OCI-LY7 (cell line): ENCODE measurements around the gene WNT7A. TPM values are rescaled to one million over a fixed set of nuclear protein-coding genes. Genes with fewer than 3 reads are reported as not detected.

Experiments used
- BruUV-seq: library from RNA; stranded (reverse); fragments of 400-500 nt; replicated peaks from 2 replicates; lab custom pipeline; 2021; lab: Mats Ljungman, UMichigan
- CTCF ChIA-PET: fragments of 300-600 bp; sonication (Branson Sonifier 250); formaldehyde crosslinking; loops from one replicate; lab custom pipeline; 2022; ENCODE audit warnings: antibody characterized with exemption; ENCODE audit not compliant: unreplicated experiment; lab: Charles Lee
- POLR2A ChIA-PET: fragments of 300-600 bp; sonication (Branson Sonifier 250); formaldehyde crosslinking; loops from one replicate; lab custom pipeline; 2022; ENCODE audit warnings: antibody characterized with exemption; lab: Charles Lee
- DNase-seq: peaks from one replicate; pipeline ENCODE4 v3.0.0-alpha.2; 2015; ENCODE audit warnings: low spot score
- H2AFZ ChIP-seq: fragments of 200-600 bp; sonication (generic), shearing (Covaris generic); 2 replicates; pipeline ENCODE4 v1.6.1; 2014; ENCODE audit warnings: mild to moderate bottlenecking, antibody characterized with exemption, low read length, moderate library complexity
- H3K27ac ChIP-seq: fragments of 200-600 bp; sonication (generic); 2 replicates; pipeline ENCODE4 v1.5.1; 2014; ENCODE audit warnings: mixed run types, low read depth, mild to moderate bottlenecking, moderate library complexity, low read length, inconsistent platforms; ENCODE audit not compliant: poor library complexity, severe bottlenecking
- H3K36me3 ChIP-seq: fragments of 200-600 bp; sonication (generic); 2 replicates; pipeline ENCODE4 v1.6.1; 2014; ENCODE audit warnings: mild to moderate bottlenecking, antibody characterized with exemption, low read length, moderate library complexity, mixed read lengths; ENCODE audit not compliant: insufficient read depth
- H3K4me1 ChIP-seq: fragments of 200-600 bp; sonication (generic); 2 replicates; pipeline ENCODE4 v1.5.1; 2014; ENCODE audit warnings: mild to moderate bottlenecking, low read length; ENCODE audit not compliant: insufficient read depth, poor library complexity, severe bottlenecking
- H3K4me2 ChIP-seq: fragments of 200-600 bp; sonication (generic); 2 replicates; pipeline ENCODE4 v1.6.1; 2014; ENCODE audit warnings: mild to moderate bottlenecking, low read length
- H3K4me3 ChIP-seq: fragments of 200-600 bp; sonication (generic); 2 replicates; pipeline ENCODE4 v1.5.1; 2014; ENCODE audit warnings: mild to moderate bottlenecking, low read depth, low read length; ENCODE audit not compliant: poor library complexity, severe bottlenecking
- H3K79me2 ChIP-seq: fragments of 200-600 bp; sonication (generic); 2 replicates; pipeline ENCODE4 v1.6.1; 2016; ENCODE audit warnings: low read depth, mild to moderate bottlenecking, low read length, moderate library complexity, mixed read lengths; ENCODE audit not compliant: insufficient read depth
- H3K9me2 ChIP-seq: fragments of 200-600 bp; sonication (generic); 2 replicates; pipeline ENCODE4 v1.6.1; 2016; ENCODE audit warnings: mild to moderate bottlenecking, low read length, mixed read lengths; ENCODE audit not compliant: insufficient read depth
- H3K9me3 ChIP-seq: fragments of 200-600 bp; sonication (generic); 2 replicates; pipeline ENCODE4 v1.6.1; 2014; ENCODE audit warnings: mild to moderate bottlenecking, mixed run types, low read length, mixed read lengths
- H4K20me1 ChIP-seq: fragments of 200-600 bp; sonication (generic); 2 replicates; pipeline ENCODE4 v1.6.1; 2014; ENCODE audit warnings: mild to moderate bottlenecking, antibody characterized with exemption, low read length, moderate library complexity, mixed read lengths; ENCODE audit not compliant: insufficient read depth
- EZH2phosphoT487 ChIP-seq: fragments of 200-600 bp; sonication (generic); IDR thresholded peaks from 2 replicates; pipeline ENCODE4 v1.6.1; 2018; ENCODE audit warnings: low read depth, borderline replicate concordance, mild to moderate bottlenecking, mixed run types, antibody characterized with exemption, low read length, moderate library complexity, mixed read lengths
- intact Hi-C: fragments of 100-400 bp; cut with micrococcal nuclease; formaldehyde crosslinking; loops from one replicate; pipeline ENCODE4 v1.10.0; 2022; ENCODE audit not compliant: unreplicated experiment
- total RNA-seq, 2 experiments: library from RNA; depleted of rRNA in 1 of 2; stranded (reverse); fragments of >200 nt in 1 of 2; shearing (Covaris generic) in 1 of 2; gene quantifications; 2 replicates each; pipeline ENCODE4 v1.2.3, GENCODE V29; 2014 to 2022
- TF ChIP-seq, protein P1 (sequence below): fragments of 200-600 bp; sonication (generic); conservative IDR thresholded peaks from 2 replicates; pipeline ENCODE4 v1.5.1; 2014; ENCODE audit warnings: mild to moderate bottlenecking, antibody characterized with exemption, low read length, moderate library complexity, mixed read lengths

The WNT7A gene
- total RNA-seq, 2 experiments from 2014 or later = not detected

DNA sequence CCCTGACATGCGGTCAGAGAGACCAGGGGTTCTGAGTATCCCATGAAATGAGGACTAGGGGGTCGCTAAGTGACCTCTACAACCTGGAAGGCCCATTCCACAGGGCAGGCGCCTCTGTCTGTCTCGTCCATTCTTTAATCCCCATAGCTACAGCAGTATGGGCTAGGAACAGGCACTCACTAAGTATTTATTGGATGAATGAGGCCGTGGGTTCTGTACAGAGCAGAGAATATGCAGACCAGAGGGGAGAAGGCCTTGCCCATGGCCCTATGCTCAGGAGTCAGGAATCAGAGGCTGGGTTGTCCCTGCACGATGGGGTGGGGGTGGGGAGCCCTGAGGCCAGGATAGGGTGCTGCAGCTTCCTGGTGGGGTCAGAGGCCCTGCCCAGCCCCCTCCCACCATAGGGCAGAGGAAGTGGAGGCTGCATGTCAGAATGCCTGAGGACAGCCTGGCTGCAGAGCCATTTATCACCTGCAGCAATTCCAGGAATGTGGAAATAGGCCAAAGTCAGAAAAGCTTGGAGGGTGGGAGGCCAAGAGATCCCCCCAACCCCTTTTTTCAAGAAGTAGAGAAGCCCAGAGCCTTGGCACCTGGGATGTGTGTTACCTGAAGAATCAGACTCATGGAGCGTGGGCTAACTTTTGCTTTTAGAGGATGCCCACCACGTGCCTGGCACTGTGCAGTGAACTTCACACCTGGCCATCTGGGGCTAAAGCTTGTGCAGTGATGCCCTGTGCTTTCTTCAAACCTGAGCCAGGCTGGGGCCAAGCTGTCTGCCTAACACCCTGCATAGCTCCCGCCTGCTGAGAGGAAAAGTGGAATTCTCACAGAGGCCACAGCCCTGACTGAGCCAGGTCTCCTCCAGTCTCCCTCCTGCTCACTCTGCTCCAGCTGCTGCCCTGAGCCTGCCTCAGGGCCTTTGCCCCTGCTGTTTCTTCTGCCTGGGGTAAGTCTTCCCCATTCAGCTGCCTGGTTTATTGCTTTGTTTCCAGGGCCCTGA, 109.4 kb downstream of the WNT7A start:
- Histone ChIP-seq H3K27ac (no peak overlapping the region), H3K4me2 (no peak overlapping the region), H3K9me3 (no peaks in the 10 kb centered on the region), H3K36me3 (no peaks in the 10 kb centered on the region), H2AFZ (no peak overlapping the region), H4K20me1 (no peaks in the 10 kb centered on the region), H3K79me2 (no peaks in the 10 kb centered on the region), H3K4me3 (no peak overlapping the region), H3K4me1 (no peaks in the 10 kb centered on the region), H3K9me2 (no peaks in the 10 kb centered on the region)
- CTCF ChIA-PET = no interaction called here
- no peak for DNase-seq
- no TSS peak for BruUV-seq
- TF ChIP-seq, protein P1, sequence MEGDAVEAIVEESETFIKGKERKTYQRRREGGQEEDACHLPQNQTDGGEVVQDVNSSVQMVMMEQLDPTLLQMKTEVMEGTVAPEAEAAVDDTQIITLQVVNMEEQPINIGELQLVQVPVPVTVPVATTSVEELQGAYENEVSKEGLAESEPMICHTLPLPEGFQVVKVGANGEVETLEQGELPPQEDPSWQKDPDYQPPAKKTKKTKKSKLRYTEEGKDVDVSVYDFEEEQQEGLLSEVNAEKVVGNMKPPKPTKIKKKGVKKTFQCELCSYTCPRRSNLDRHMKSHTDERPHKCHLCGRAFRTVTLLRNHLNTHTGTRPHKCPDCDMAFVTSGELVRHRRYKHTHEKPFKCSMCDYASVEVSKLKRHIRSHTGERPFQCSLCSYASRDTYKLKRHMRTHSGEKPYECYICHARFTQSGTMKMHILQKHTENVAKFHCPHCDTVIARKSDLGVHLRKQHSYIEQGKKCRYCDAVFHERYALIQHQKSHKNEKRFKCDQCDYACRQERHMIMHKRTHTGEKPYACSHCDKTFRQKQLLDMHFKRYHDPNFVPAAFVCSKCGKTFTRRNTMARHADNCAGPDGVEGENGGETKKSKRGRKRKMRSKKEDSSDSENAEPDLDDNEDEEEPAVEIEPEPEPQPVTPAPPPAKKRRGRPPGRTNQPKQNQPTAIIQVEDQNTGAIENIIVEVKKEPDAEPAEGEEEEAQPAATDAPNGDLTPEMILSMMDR = no peak
- TF ChIP-seq EZH2phosphoT487 = no peak
- intact Hi-C loops = no loop called here
- POLR2A ChIA-PET = no interaction called here

DNA sequence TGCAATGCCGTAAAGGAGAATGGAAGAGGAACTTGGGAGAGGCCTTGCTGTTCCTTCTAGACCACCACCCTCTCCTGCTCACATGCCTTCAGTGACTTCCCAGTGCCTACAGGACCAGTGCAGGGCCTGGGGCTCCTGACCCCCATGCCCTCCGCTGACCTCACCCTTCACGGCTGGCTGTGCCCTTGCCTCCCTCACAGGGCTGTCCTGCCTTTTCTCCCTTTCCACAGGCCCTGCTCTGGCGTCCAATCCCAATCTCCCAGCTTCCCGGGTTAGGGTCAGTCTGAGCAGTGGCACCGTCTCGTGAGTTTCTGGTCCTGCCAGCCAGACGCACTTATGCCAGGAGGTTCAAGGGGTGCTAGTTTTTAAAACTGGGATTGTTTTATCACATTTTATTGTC, 110.4 kb downstream of the WNT7A start:
- DNase-seq = no peak
- no TSS peak for BruUV-seq
- ChIA-PET POLR2A (no interaction called here), CTCF (no interaction called here)
- TF ChIP-seq EZH2phosphoT487 = no peak
- TF ChIP-seq, protein P1 = no peak
- no peaks in the 10 kb centered on the region for H3K36me3 ChIP-seq
- no peaks in the 10 kb centered on the region for H3K9me3 ChIP-seq
- H3K4me3 ChIP-seq = no peak overlapping the region
- intact Hi-C loops = no loop called here
- no peaks in the 10 kb centered on the region for H3K79me2 ChIP-seq
- H3K4me1 ChIP-seq = no peaks in the 10 kb centered on the region
- no peak overlapping the region for H2AFZ ChIP-seq
- H4K20me1 ChIP-seq = no peaks in the 10 kb centered on the region
- no peaks in the 10 kb centered on the region for H3K9me2 ChIP-seq
- H3K27ac ChIP-seq = no peak overlapping the region
- H3K4me2 ChIP-seq = no peak overlapping the region

DNA sequence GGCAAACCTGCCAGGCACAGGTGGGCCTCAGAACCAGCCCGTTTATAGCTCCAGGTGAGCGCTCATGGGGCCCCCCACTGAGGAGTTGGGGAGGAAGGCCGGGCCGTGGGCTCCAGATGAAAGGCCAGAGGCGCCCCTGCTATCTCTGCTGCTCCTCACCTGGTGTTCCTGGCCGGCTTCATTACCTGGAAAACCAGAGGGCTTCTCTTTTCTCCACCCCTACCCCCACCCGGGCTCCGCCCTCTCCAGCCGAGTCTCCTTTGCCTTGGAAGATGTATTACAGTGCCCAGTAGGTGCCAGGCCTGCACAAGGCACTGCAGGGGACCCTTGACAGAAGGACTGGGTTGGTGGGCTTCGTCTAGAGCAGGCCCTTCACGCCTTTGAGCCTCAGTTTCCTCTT, 111.4 kb downstream of the WNT7A start:
- no peak overlapping the region for H3K4me3 ChIP-seq
- no peaks in the 10 kb centered on the region for H3K9me2 ChIP-seq
- H2AFZ ChIP-seq = no peak overlapping the region
- intact Hi-C loops = no loop called here
- no peaks in the 10 kb centered on the region for H3K79me2 ChIP-seq
- no peak for DNase-seq
- no peak overlapping the region for H3K27ac ChIP-seq
- no peaks in the 10 kb centered on the region for H3K9me3 ChIP-seq
- no peaks in the 10 kb centered on the region for H3K36me3 ChIP-seq
- CTCF ChIA-PET = no interaction called here
- H3K4me2 ChIP-seq = no peak overlapping the region
- no peaks in the 10 kb centered on the region for H3K4me1 ChIP-seq
- no TSS peak for BruUV-seq
- no peak for TF ChIP-seq EZH2phosphoT487
- TF ChIP-seq, protein P1 = no peak
- no peaks in the 10 kb centered on the region for H4K20me1 ChIP-seq
- POLR2A ChIA-PET = no interaction called here
